ENCODE data around the gene USP32. TPM values are rescaled to one million over a fixed set of nuclear protein-coding genes. Genes with fewer than 3 reads are reported as not detected.

The USP32 gene
- total and polyA plus RNA-seq, 2 donors (not counting 3 experiments of a cell fraction or from before 2014, with no cell fraction given) = 15.7 to 52.9 TPM

DNA sequence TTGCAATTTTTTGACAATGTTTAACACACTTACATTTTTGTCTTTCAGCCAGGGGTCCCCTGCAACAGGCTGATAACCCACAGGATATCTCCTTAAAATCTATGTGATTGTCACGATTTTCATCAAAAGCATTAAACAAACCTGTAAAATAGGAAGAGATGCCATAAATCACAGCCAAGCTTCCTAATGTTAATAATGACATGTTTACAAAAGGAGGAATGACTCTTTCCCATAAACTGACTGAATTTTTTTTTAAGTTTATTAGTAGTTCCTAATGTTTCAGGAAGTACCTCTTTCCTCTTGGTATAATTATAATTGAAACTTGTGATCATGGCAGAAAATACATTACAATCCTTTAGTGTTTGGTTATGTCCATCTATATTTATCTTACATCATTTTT is 122.5 kb downstream of the USP32 start:
- ChIA-PET POLR2A (no interaction called here), CTCF (interaction anchor here (3.4 kb wide), 1 partner anchor 38 kb away, joined by 13 read pairs; no protein-coding TSS in a partner anchor)
- H3K79me2 ChIP-seq (ENCODE audit: control insufficient read depth, insufficient read depth, low read length) = no peaks in the 10 kb centered on the region
- H3K4me2 ChIP-seq (ENCODE audit: insufficient read depth, low read length) = peak overlapping the region; percentile 78
- intact Hi-C loops (cut with micrococcal nuclease) (no loop called here), dilution Hi-C loops (cut with MboI; ENCODE audit: extremely low pct_ligation_motif_present, low sequenced_read_pairs) (no loop called here)
- no peaks in the 10 kb centered on the region for H3K9me3 ChIP-seq (replicated peaks; ENCODE audit: control insufficient read depth, insufficient read depth, low read length)
- H4K20me1 ChIP-seq (replicated peaks; ENCODE audit: control insufficient read depth, extremely low read depth, insufficient read depth, low read length) = peaks cover 2% of the 10 kb centered on the region
- DNase-seq (ENCODE audit: low read depth, low spot score) = peak; percentile 75
- H3K9me1 ChIP-seq (replicated peaks; ENCODE audit: control insufficient read depth, extremely low read depth, insufficient read depth, low read length) = no peaks in the 10 kb centered on the region
- H3K4me1 ChIP-seq (ENCODE audit: control insufficient read depth, extremely low read depth, insufficient read depth, low read length) = peaks cover 10% of the 10 kb centered on the region
- H3K36me3 ChIP-seq (ENCODE audit: control insufficient read depth in 2 of 2, extremely low read depth in 1 of 2, insufficient read depth in 2 of 2, low read length in 2 of 2) = no peaks in the 10 kb centered on the region
- H2AFZ ChIP-seq (ENCODE audit: low read depth, low read length) = no peak overlapping the region
- H3K27me3 ChIP-seq (ENCODE audit: control insufficient read depth in 2 of 2, insufficient read depth in 2 of 2, low read length in 2 of 2) = no peaks in the 10 kb centered on the region
- no peak overlapping the region for H3K27ac ChIP-seq (ENCODE audit: insufficient read depth, low read depth, low read length)
- TF ChIP-seq, protein P1, sequence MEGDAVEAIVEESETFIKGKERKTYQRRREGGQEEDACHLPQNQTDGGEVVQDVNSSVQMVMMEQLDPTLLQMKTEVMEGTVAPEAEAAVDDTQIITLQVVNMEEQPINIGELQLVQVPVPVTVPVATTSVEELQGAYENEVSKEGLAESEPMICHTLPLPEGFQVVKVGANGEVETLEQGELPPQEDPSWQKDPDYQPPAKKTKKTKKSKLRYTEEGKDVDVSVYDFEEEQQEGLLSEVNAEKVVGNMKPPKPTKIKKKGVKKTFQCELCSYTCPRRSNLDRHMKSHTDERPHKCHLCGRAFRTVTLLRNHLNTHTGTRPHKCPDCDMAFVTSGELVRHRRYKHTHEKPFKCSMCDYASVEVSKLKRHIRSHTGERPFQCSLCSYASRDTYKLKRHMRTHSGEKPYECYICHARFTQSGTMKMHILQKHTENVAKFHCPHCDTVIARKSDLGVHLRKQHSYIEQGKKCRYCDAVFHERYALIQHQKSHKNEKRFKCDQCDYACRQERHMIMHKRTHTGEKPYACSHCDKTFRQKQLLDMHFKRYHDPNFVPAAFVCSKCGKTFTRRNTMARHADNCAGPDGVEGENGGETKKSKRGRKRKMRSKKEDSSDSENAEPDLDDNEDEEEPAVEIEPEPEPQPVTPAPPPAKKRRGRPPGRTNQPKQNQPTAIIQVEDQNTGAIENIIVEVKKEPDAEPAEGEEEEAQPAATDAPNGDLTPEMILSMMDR (IDR thresholded peaks at IDR 0.05; ENCODE audit: extremely low read depth in 1 of 2, insufficient read depth in 1 of 2, low read depth in 1 of 2, low read length in 2 of 2) = no peak
- TF ChIP-seq MYC (IDR thresholded peaks at IDR 0.05; ENCODE audit: low read depth, low read length) = no peak
- H3K9ac ChIP-seq (replicated peaks; ENCODE audit: extremely low read depth, insufficient read depth, low read length) = no peak overlapping the region
- no TSS peak for BruUV-seq (replicated peaks)
- no peak overlapping the region for H3K4me3 ChIP-seq (replicated peaks in 1 of 3; ENCODE audit: insufficient read depth in 1 of 3, low read depth in 1 of 3, low read length in 3 of 3)
- peak; percentile 26 for FAIRE-seq

DNA sequence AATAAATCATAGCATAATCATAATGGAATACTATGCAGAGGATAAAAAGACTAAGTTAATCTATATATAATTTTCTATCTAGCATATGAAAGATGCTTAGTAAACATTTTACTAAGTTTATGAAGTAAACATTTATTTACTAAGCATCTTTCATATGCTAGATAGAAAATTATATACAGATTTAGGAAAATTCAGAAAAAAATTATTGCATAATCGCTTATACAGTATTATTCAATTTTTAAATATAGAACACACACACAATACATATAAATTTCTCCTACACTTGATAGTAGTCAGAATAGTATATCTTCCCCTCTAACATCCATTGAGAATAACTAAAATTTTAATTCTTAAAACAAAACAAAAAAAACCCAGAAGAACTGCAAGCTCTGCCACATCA is 131.4 kb downstream of the USP32 start:
- H3K4me1 ChIP-seq (ENCODE audit: control insufficient read depth, extremely low read depth, insufficient read depth, low read length) = peaks cover 9% of the 10 kb centered on the region
- TF ChIP-seq GATA2 (IDR thresholded peaks at IDR 0.05; ENCODE audit: insufficient read depth, insufficient read length, low read depth, low read length) (no peak), EZH2 (IDR thresholded peaks at IDR 0.05; ENCODE audit: borderline replicate concordance, low read depth, low read length, severe bottlenecking) (no peak), MYC (IDR thresholded peaks at IDR 0.05; ENCODE audit: low read depth, low read length) (no peak), FOS (IDR thresholded peaks at IDR 0.05; ENCODE audit: borderline replicate concordance, insufficient read depth, low read length) (no peak), POLR2AphosphoS5 (IDR thresholded peaks at IDR 0.05; ENCODE audit: insufficient read depth, low read depth, low read length) (no peak), JUN (IDR thresholded peaks at IDR 0.05; ENCODE audit: borderline replicate concordance, insufficient read depth, insufficient read length, low read depth) (no peak), POLR2A (IDR thresholded peaks at IDR 0.05; ENCODE audit: low read depth, low read length) (no peak)
- TF ChIP-seq, protein P2, sequence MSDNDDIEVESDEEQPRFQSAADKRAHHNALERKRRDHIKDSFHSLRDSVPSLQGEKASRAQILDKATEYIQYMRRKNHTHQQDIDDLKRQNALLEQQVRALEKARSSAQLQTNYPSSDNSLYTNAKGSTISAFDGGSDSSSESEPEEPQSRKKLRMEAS (IDR thresholded peaks at IDR 0.05; ENCODE audit: insufficient read depth, insufficient read length) = no peak
- TF ChIP-seq, protein P1 (IDR thresholded peaks at IDR 0.05; ENCODE audit: extremely low read depth in 1 of 2, insufficient read depth in 1 of 2, low read depth in 1 of 2, low read length in 2 of 2) = no peak
- POLR2A ChIA-PET = no interaction called here
- H3K9ac ChIP-seq (replicated peaks; ENCODE audit: extremely low read depth, insufficient read depth, low read length) = no peak overlapping the region
- no peak overlapping the region for H2AFZ ChIP-seq (ENCODE audit: low read depth, low read length)
- no peaks in the 10 kb centered on the region for H3K27me3 ChIP-seq (ENCODE audit: control insufficient read depth in 2 of 2, insufficient read depth in 2 of 2, low read length in 2 of 2)
- DNase-seq (ENCODE audit: low read depth, low spot score) (no peak), FAIRE-seq (no peak)
- H3K27ac ChIP-seq (ENCODE audit: insufficient read depth, low read depth, low read length) = no peak overlapping the region
- H4K20me1 ChIP-seq (replicated peaks; ENCODE audit: control insufficient read depth, extremely low read depth, insufficient read depth, low read length) = no peaks in the 10 kb centered on the region
- no peaks in the 10 kb centered on the region for H3K9me3 ChIP-seq (replicated peaks; ENCODE audit: control insufficient read depth, insufficient read depth, low read length)
- peaks cover 0 to 5% of the 10 kb centered on the region in 2 experiments for H3K36me3 ChIP-seq (ENCODE audit: control insufficient read depth in 2 of 2, extremely low read depth in 1 of 2, insufficient read depth in 2 of 2, low read length in 2 of 2)
- CTCF ChIA-PET = interaction anchor here (1.1 kb wide), 1 partner anchor 29 kb away, joined by 4 read pairs; no protein-coding TSS in a partner anchor
- H3K9me1 ChIP-seq (replicated peaks; ENCODE audit: control insufficient read depth, extremely low read depth, insufficient read depth, low read length) = no peaks in the 10 kb centered on the region
- H3K4me2 ChIP-seq (ENCODE audit: insufficient read depth, low read length) = no peak overlapping the region
- dilution Hi-C loops (cut with MboI; ENCODE audit: extremely low pct_ligation_motif_present, low sequenced_read_pairs) = no loop called here
- no peaks in the 10 kb centered on the region for H3K79me2 ChIP-seq (ENCODE audit: control insufficient read depth, insufficient read depth, low read length)
- intact Hi-C loops (cut with micrococcal nuclease) = no loop called here
- H3K4me3 ChIP-seq (replicated peaks in 1 of 3; ENCODE audit: insufficient read depth in 1 of 3, low read depth in 1 of 3, low read length in 3 of 3) = no peak overlapping the region
- BruUV-seq (replicated peaks) = no TSS peak

All from endothelial cell of umbilical vein (primary cell).